Nephron progenitor cell (in vitro differentiated cells): ENCODE data around the gene PIMREG.

Experiments
- DNase-seq: peaks from one replicate; pipeline ENCODE4 v3.0.0; 2021
- H3K27ac Mint-ChIP-seq: 2 replicates; pipeline ENCODE4 v1.8.0; 2021; ENCODE audit warnings: mild to moderate bottlenecking, moderate library complexity, mixed read lengths
- H3K27me3 Mint-ChIP-seq: 2 replicates; pipeline ENCODE4 v1.8.0; 2021; ENCODE audit warnings: mild to moderate bottlenecking, low read depth, mixed read lengths; ENCODE audit not compliant: poor library complexity
- H3K36me3 Mint-ChIP-seq: 2 replicates; pipeline ENCODE4 v1.8.0; 2021; ENCODE audit warnings: low read depth, mixed read lengths
- H3K4me1 Mint-ChIP-seq: 2 replicates; pipeline ENCODE4 v1.8.0; 2021; ENCODE audit warnings: mixed read lengths
- H3K4me3 Mint-ChIP-seq: 2 replicates; pipeline ENCODE4 v1.8.0; 2021; ENCODE audit warnings: mild to moderate bottlenecking, moderate library complexity, mixed read lengths
- H3K9me3 Mint-ChIP-seq: 2 replicates; pipeline ENCODE4 v1.8.0; 2021; ENCODE audit warnings: mild to moderate bottlenecking, moderate library complexity, mixed read lengths
- CTCF ChIP-seq: fragments of 200-600 bp; sonication (generic); IDR thresholded peaks from 2 replicates; pipeline ENCODE4 v1.5.0; 2021; ENCODE audit warnings: antibody characterized with exemption

Gene PIMREG

GRCh38 chr17:6429266-6429665 lies 15.0 kb upstream of the PIMREG start:
- H3K4me1 Mint-ChIP-seq = peaks cover 8% of the 10 kb centered on the region
- peaks cover 17% of the 10 kb centered on the region for H3K9me3 Mint-ChIP-seq
- H3K27ac Mint-ChIP-seq = no peak overlapping the region
- H3K4me3 Mint-ChIP-seq = no peak overlapping the region
- no peaks in the 10 kb centered on the region for H3K36me3 Mint-ChIP-seq
- DNase-seq = no peak
- no peak for TF ChIP-seq CTCF
- H3K27me3 Mint-ChIP-seq = peaks cover 25% of the 10 kb centered on the region

DNA sequence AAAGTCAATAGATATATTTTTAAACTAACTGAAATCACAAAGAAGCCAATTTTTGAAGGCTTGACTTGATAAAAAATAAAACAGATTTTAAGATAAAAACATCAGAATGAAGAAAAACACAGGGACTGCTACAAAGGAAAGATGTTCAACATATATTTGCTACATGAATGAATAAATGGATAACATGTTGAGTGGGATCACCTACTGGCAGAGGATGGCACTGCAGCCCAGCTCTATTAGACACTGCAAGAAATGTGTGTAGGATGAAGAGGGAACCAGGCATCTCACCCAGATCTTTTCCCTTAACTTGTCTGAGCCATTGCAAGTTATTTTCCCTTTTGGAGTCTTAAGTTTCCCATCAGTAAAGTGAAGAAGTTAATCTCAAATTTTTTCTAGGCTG lies 13.5 kb upstream of the PIMREG start:
- no peak for DNase-seq
- H3K4me3 Mint-ChIP-seq = no peak overlapping the region
- H3K9me3 Mint-ChIP-seq = peaks cover 17% of the 10 kb centered on the region
- TF ChIP-seq CTCF = no peak
- no peaks in the 10 kb centered on the region for H3K36me3 Mint-ChIP-seq
- H3K27ac Mint-ChIP-seq = no peak overlapping the region
- H3K4me1 Mint-ChIP-seq = peaks cover 12% of the 10 kb centered on the region
- H3K27me3 Mint-ChIP-seq = peaks cover 15% of the 10 kb centered on the region

GRCh38 chr17:6435051-6435450 lies 9.2 kb upstream of the PIMREG start, which contains the start of gene AIPL1:
Gene AIPL1 (minus strand): TSS chr17:6435121. CDS start chr17:6435104, 17 bp downstream.
- no peak for DNase-seq
- H3K9me3 Mint-ChIP-seq = peaks cover 12% of the 10 kb centered on the region
- H3K27me3 Mint-ChIP-seq = peaks cover 36% of the 10 kb centered on the region
- no peak within 1 kb of the TSS for H3K4me3 Mint-ChIP-seq
- TF ChIP-seq CTCF = no peak
- H3K4me1 Mint-ChIP-seq = peaks cover 12% of the 10 kb centered on the region
- no peaks in the 10 kb centered on the region for H3K36me3 Mint-ChIP-seq
- peak within 1 kb of the TSS; percentile 66 for H3K27ac Mint-ChIP-seq

- Mint-ChIP-seq H3K4me1 (peaks cover 21% of the 10 kb centered on the region), H3K27me3 (peaks cover 36% of the 10 kb centered on the region), H3K27ac (no peak overlapping the region), H3K9me3 (peaks cover 7% of the 10 kb centered on the region), H3K36me3 (no peaks in the 10 kb centered on the region), H3K4me3 (no peak overlapping the region)
- TF ChIP-seq CTCF = peak; percentile 83
- DNase-seq = peak; percentile 76
Measured at GRCh38 chr17:6435968-6436367, 8.3 kb upstream of the PIMREG start.

DNA sequence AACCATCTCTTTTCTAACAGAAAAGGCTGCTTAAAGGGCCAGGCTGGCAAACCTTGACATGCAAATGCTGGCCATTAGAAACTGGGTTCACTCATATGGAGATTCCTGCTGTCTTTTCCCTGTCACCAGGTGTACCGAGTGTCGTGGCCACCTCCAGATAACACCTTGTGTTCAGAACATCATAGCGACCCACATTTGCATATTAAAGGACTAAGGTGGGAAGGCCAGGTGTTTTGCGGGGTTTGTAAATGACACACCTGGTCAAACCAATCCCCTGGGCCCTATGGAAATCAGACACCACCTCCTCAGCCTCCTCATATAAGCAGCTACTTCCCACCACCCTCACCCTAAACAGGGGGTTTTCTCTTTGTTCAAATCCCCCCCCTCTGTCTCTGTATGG lies 6.8 kb upstream of the PIMREG start:
- no peak for TF ChIP-seq CTCF
- peaks cover 26% of the 10 kb centered on the region for H3K4me1 Mint-ChIP-seq

DNA sequence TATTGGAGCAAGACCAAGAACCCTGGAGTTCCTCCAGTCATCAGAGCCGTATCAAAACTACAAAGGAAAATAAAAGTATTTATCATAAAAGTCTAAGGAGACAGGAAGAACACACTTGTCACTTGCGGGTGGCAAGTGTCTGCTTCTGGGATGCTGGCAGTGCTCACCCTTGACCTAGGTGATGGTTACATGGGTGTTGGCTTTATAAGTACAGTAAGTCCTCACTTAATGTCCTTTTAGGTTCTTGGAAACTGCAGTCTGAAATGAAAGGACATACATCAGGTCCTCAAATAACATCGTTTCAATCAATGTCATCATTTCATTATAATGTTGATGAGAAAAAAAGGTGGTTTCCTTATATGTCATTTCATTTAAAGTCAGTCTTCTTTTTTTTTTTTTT lies 6.3 kb upstream of the PIMREG start:
- H3K4me1 Mint-ChIP-seq = peaks cover 26% of the 10 kb centered on the region

More for the DNA sequence above, 6.8 kb upstream of the PIMREG start:
- H3K9me3 Mint-ChIP-seq = peaks cover 11% of the 10 kb centered on the region
- no peak for DNase-seq
- no peak overlapping the region for H3K27ac Mint-ChIP-seq
- no peak overlapping the region for H3K4me3 Mint-ChIP-seq
- H3K27me3 Mint-ChIP-seq = peaks cover 41% of the 10 kb centered on the region
- no peaks in the 10 kb centered on the region for H3K36me3 Mint-ChIP-seq

More for the DNA sequence above, 6.3 kb upstream of the PIMREG start:
- no peak overlapping the region for H3K4me3 Mint-ChIP-seq
- no peaks in the 10 kb centered on the region for H3K36me3 Mint-ChIP-seq
- peaks cover 14% of the 10 kb centered on the region for H3K9me3 Mint-ChIP-seq
- TF ChIP-seq CTCF = no peak
- H3K27ac Mint-ChIP-seq = no peak overlapping the region
- H3K27me3 Mint-ChIP-seq = peaks cover 38% of the 10 kb centered on the region
- no peak for DNase-seq
